HCT116 (cell line): Measurements from ENCODE around the gene HBM. TPM values are rescaled to one million over a fixed set of nuclear protein-coding genes. Genes with fewer than 3 reads are reported as not detected.

Experiments
- ATAC-seq: fragments of 200-7000 bp; cut with Tn5 transposase; 2 replicates; pipeline ENCODE4 v1.9.1; 2020; ENCODE audit warnings: mild to moderate bottlenecking, moderate library complexity
- BruUV-seq: library from RNA; stranded (reverse); fragments of 400-500 nt; replicated peaks from 2 replicates; lab custom pipeline; 2021; lab: Mats Ljungman, UMichigan
- CTCF ChIA-PET: fragments of 300-600 bp; sonication (Branson Sonifier 250); formaldehyde crosslinking; loops from one replicate; lab custom pipeline; 2021; ENCODE audit warnings: antibody characterized with exemption; lab: Charles Lee
- POLR2A ChIA-PET: fragments of 300-600, 350-600 bp; sonication (Branson Sonifier 250); formaldehyde crosslinking; loops from one replicate; lab custom pipeline; 2021; ENCODE audit warnings: antibody characterized with exemption; lab: Charles Lee
- RAD21 ChIA-PET, 2 experiments: fragments of 300-600 bp; sonication (Branson Sonifier 250); formaldehyde crosslinking; loops; one replicate each; lab custom pipeline; 2023; ENCODE audit warnings: low total read pairs in 2 of 2; ENCODE audit not compliant: uncharacterized antibody in 2 of 2, unreplicated experiment in 2 of 2, low non-redundant PET in 1 of 2; lab: Charles Lee
- DNase-seq: peaks from one replicate; pipeline ENCODE4 v3.0.0-alpha.2; 2010; ENCODE audit warnings: low read depth, low spot score
- H2AFZ ChIP-seq: fragments of 200-600 bp; shearing (Covaris generic), sonication (generic); 2 replicates; pipeline ENCODE4 v1.6.1; 2017; ENCODE audit warnings: low read depth, mixed run types, mixed read lengths, antibody characterized with exemption, low read length; ENCODE audit not compliant: poor library complexity, severe bottlenecking
- H3K27ac ChIP-seq: 2 replicates; pipeline ENCODE4 v1.5.1; 2012; ENCODE audit warnings: low read depth, low read length
- H3K27me3 ChIP-seq: fragments of 200-600 bp; sonication (generic); 2 replicates; pipeline ENCODE4 v1.6.1; 2016; ENCODE audit warnings: mixed run types, low read length, mixed read lengths; ENCODE audit not compliant: insufficient read depth
- H3K36me3 ChIP-seq, 2 experiments: fragments of 200-500 bp in 1 of 2; fragments of 200-600 bp in 1 of 2; sonication (Bioruptor generic) in 1 of 2; sonication (generic) in 1 of 2; 2 replicates each; pipeline versions ENCODE4 v1.5.1 to v1.6.1; 2014 to 2016; ENCODE audit warnings: low read length in 2 of 2, inconsistent platforms in 1 of 2, mixed read lengths in 1 of 2, mixed run types in 1 of 2; ENCODE audit not compliant: insufficient read depth in 2 of 2, control insufficient read depth in 1 of 2
- H3K4me1 ChIP-seq, 2 experiments: fragments of 200-600 bp in 1 of 2; sonication (generic) in 1 of 2; 2 replicates each; pipeline versions ENCODE4 v1.5.1 to v1.6.1; 2012 to 2017; ENCODE audit warnings: low read length in 2 of 2, inconsistent platforms in 1 of 2, mild to moderate bottlenecking in 1 of 2, mixed read lengths in 1 of 2, mixed run types in 1 of 2, moderate library complexity in 1 of 2; ENCODE audit not compliant: insufficient read depth in 2 of 2, control insufficient read depth in 1 of 2
- H3K4me2 ChIP-seq: fragments of 200-600 bp; sonication (generic); 2 replicates; pipeline ENCODE4 v1.6.1; 2017; ENCODE audit warnings: mixed run types, low read length, mixed read lengths
- H3K4me3 ChIP-seq, 2 experiments: fragments of 200-600 bp in 1 of 2; sonication (generic) in 1 of 2; replicated peaks in 1 of 2; 2 replicates each; pipeline ENCODE4 v1.5.1; 2011 to 2016; ENCODE audit warnings: low read length in 2 of 2, control low read depth in 1 of 2, low read depth in 1 of 2, mild to moderate bottlenecking in 1 of 2, mixed read lengths in 1 of 2, mixed run types in 1 of 2
- H3K79me2 ChIP-seq: fragments of 200-600 bp; sonication (generic); 2 replicates; pipeline ENCODE4 v1.6.1; 2017; ENCODE audit warnings: mild to moderate bottlenecking, mixed run types, low read length, moderate library complexity, mixed read lengths; ENCODE audit not compliant: insufficient read depth
- H3K9ac ChIP-seq: fragments of 200-600 bp; sonication (generic); 2 replicates; pipeline ENCODE4 v1.6.1; 2016; ENCODE audit warnings: low read length, mixed read lengths
- H3K9me2 ChIP-seq: fragments of 200-600 bp; sonication (generic), shearing (Covaris generic); 2 replicates; pipeline ENCODE4 v1.6.1; 2017; ENCODE audit warnings: mixed run types, mild to moderate bottlenecking, moderate library complexity; ENCODE audit not compliant: insufficient read depth
- H3K9me3 ChIP-seq, 2 experiments: fragments of 200-500 bp in 1 of 2; fragments of 200-600 bp in 1 of 2; sonication (Bioruptor generic) in 1 of 2; sonication (generic) in 1 of 2; 2 replicates each; pipeline ENCODE4 v1.6.1; 2014 to 2017; ENCODE audit warnings: low read length in 2 of 2, mixed read lengths in 2 of 2, inconsistent platforms in 1 of 2, low read depth in 1 of 2, mild to moderate bottlenecking in 1 of 2, mixed run types in 1 of 2, moderate library complexity in 1 of 2; ENCODE audit not compliant: control insufficient read depth in 1 of 2, insufficient read depth in 1 of 2
- H4K20me1 ChIP-seq: fragments of 200-600 bp; sonication (generic), shearing (Covaris generic); 2 replicates; pipeline ENCODE4 v1.6.1; 2017; ENCODE audit warnings: mixed run types, mild to moderate bottlenecking, moderate library complexity; ENCODE audit not compliant: insufficient read depth
- ATF3 ChIP-seq: IDR thresholded peaks from 2 replicates; pipeline ENCODE4 v1.6.1; 2012
- CEBPB ChIP-seq: IDR thresholded peaks from 2 replicates; pipeline ENCODE4 v1.6.1; 2012; ENCODE audit warnings: low read depth
- ELF1 ChIP-seq: IDR thresholded peaks from 2 replicates; pipeline ENCODE4 v1.6.1; 2012; ENCODE audit warnings: low read depth, borderline replicate concordance
- EZH2 ChIP-seq: fragments of 200-600 bp; sonication (generic); IDR thresholded peaks from 2 replicates; pipeline ENCODE4 v1.6.1; 2017; ENCODE audit warnings: antibody characterized with exemption, mixed run types
- POLR2A ChIP-seq: IDR thresholded peaks from 2 replicates; pipeline ENCODE4 v1.7.0; 2011; ENCODE audit warnings: borderline replicate concordance; ENCODE audit not compliant: insufficient read depth, insufficient read length; ENCODE audit errors: extremely low read depth
- SP1 ChIP-seq: IDR thresholded peaks from 2 replicates; pipeline ENCODE4 v1.6.1; 2012; ENCODE audit warnings: low read depth
- TCF7L2 ChIP-seq: IDR thresholded peaks from 2 replicates; pipeline ENCODE4 v1.7.0; 2011; ENCODE audit warnings: borderline replicate concordance, inconsistent platforms; ENCODE audit not compliant: insufficient read depth, insufficient read length; ENCODE audit errors: extremely low read depth
- YY1 ChIP-seq: IDR thresholded peaks from 2 replicates; pipeline ENCODE4 v1.6.1; 2011; ENCODE audit warnings: low read length, low read depth, moderate library complexity, mild to moderate bottlenecking; ENCODE audit not compliant: insufficient replicate concordance; ENCODE audit errors: extremely low read depth
- ZNF274 ChIP-seq: fragments of 200-500 bp; sonication (Bioruptor generic); IDR thresholded peaks from 2 replicates; pipeline ENCODE4 v1.6.1; 2014; ENCODE audit warnings: mild to moderate bottlenecking, low read depth, low read length, inconsistent platforms
- intact Hi-C: fragments of 100-400 bp; cut with micrococcal nuclease; formaldehyde crosslinking; loops from 2 replicates; pipeline ENCODE4 v1.10.0; 2022
- total RNA-seq: library from RNA; stranded (reverse); gene quantifications from one replicate; pipeline ENCODE4 v1.2.1, GENCODE V29; 2021; ENCODE audit not compliant: unreplicated experiment
- TF ChIP-seq, protein P1 (sequence below): IDR thresholded peaks from 2 replicates; pipeline ENCODE4 v1.6.1; 2012
- TF ChIP-seq, protein P2 (sequence below): IDR thresholded peaks from 2 replicates; pipeline ENCODE4 v1.6.1; 2011; ENCODE audit warnings: mild to moderate bottlenecking, low read length, moderate library complexity; ENCODE audit not compliant: insufficient replicate concordance; ENCODE audit errors: extremely low read depth

The HBM gene
- total RNA-seq, 1 experiment from 2014 or later, result not detected

DNA sequence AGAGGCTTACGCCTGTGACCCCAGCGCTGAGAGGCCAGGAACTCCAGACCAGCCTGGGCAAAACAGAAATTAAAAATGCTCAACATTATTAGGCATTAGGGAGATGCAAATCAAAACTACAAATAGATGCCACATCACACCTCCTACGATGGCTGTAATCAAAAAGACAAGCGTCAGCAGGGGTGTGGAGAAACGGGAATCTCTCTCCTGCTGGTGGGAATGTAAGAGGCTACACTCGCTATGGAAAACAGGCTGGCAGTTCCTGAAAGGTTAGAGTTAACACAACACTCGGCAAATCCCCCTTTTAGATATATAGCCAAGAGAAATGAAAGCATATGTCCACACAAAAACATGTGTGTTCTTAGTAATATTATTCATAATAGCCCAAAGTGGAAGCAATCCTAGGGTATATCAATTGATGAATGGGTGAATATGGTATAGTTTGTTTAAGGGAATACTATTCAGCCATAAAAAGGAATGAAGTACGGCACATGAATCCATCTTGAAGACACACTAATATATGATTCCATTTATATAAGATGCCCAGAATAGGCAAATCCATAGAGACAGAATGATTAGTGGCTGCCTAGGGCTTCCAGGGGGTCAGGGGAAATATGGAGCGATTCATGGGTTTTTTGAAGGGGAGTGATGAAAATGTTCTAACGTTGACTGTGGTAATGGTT, 25.5 kb upstream of the HBM start:
- Histone ChIP-seq H3K4me2 (no peak overlapping the region), H2AFZ (no peak overlapping the region), H3K36me3 (no peaks in the 10 kb centered on the region), H4K20me1 (no peaks in the 10 kb centered on the region), H3K9me2 (no peaks in the 10 kb centered on the region), H3K9ac (no peak overlapping the region), H3K27ac (no peak overlapping the region), H3K27me3 (no peaks in the 10 kb centered on the region), H3K9me3 (no peaks in the 10 kb centered on the region), H3K4me3 (no peak overlapping the region), H3K79me2 (peaks cover 19% of the 10 kb centered on the region), H3K4me1 (no peaks in the 10 kb centered on the region; a peak in 1 of 4 replicates)
- POLR2A ChIA-PET, result no interaction called here
- DNase-seq, result no peak
- no TSS peak for BruUV-seq
- no peak for TF ChIP-seq ZNF274
- no peak for TF ChIP-seq TCF7L2
- TF ChIP-seq, protein P1, sequence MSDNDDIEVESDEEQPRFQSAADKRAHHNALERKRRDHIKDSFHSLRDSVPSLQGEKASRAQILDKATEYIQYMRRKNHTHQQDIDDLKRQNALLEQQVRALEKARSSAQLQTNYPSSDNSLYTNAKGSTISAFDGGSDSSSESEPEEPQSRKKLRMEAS, result no peak
- no peak for TF ChIP-seq EZH2
- no peak for TF ChIP-seq SP1
- no peak for TF ChIP-seq YY1
- TF ChIP-seq ATF3, result no peak
- TF ChIP-seq, protein P2, sequence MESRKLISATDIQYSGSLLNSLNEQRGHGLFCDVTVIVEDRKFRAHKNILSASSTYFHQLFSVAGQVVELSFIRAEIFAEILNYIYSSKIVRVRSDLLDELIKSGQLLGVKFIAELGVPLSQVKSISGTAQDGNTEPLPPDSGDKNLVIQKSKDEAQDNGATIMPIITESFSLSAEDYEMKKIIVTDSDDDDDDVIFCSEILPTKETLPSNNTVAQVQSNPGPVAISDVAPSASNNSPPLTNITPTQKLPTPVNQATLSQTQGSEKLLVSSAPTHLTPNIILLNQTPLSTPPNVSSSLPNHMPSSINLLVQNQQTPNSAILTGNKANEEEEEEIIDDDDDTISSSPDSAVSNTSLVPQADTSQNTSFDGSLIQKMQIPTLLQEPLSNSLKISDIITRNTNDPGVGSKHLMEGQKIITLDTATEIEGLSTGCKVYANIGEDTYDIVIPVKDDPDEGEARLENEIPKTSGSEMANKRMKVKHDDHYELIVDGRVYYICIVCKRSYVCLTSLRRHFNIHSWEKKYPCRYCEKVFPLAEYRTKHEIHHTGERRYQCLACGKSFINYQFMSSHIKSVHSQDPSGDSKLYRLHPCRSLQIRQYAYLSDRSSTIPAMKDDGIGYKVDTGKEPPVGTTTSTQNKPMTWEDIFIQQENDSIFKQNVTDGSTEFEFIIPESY, result no peak
- no peak for TF ChIP-seq POLR2A
- TF ChIP-seq CEBPB, result no peak
- TF ChIP-seq ELF1, result no peak
- no peak for ATAC-seq
- CTCF ChIA-PET, result no interaction called here
- RAD21 ChIA-PET, result no interaction called here
- intact Hi-C loops, result no loop called here
